GM12873 (cell line): ENCODE measurements around the gene GPR139.

ENCODE experiments used
- CTCF ChIP-seq: IDR thresholded peaks from 2 replicates; pipeline ENCODE4 v1.5.1; 2012; ENCODE audit warnings: low read depth, mild to moderate bottlenecking, moderate library complexity, low read length, control low read depth; ENCODE audit not compliant: insufficient read depth; ENCODE audit errors: missing control alignments

The GPR139 gene

GRCh38 chr16:20053336-20053735, 20.4 kb downstream of the GPR139 start:
- TF ChIP-seq CTCF = no peak

GRCh38 chr16:20051611-20052010, 22.1 kb downstream of the GPR139 start:
- no peak for TF ChIP-seq CTCF

GRCh38 chr16:20051147-20051546, 22.5 kb downstream of the GPR139 start:
- TF ChIP-seq CTCF = no peak

- no peak for TF ChIP-seq CTCF
Observed at GRCh38 chr16:20049831-20050230, 23.9 kb downstream of the GPR139 start.

- TF ChIP-seq CTCF = no peak
Observed at GRCh38 chr16:20045886-20046285, 27.8 kb downstream of the GPR139 start.

- TF ChIP-seq CTCF = no peak
Observed at GRCh38 chr16:20042848-20043247, 30.8 kb downstream of the GPR139 start.

GRCh38 chr16:20041924-20042596, 31.6 kb downstream of the GPR139 start:
- TF ChIP-seq CTCF = no peak
